ENCODE measurements around the gene ZNF639. TPM values are rescaled to one million over a fixed set of nuclear protein-coding genes. Genes with fewer than 3 reads are reported as not detected.

Gene ZNF639
- polyA plus RNA-seq, 1 donor (not counting 4 experiments of a cell fraction or from before 2014, with no cell fraction given): 15.8 TPM

- Histone ChIP-seq H3K27ac (ENCODE audit: control insufficient read depth, insufficient read depth, low read length) (no peak overlapping the region), H3K9ac (ENCODE audit: control insufficient read depth, extremely low read depth, insufficient read depth, low read length) (no peak overlapping the region), H3K36me3 (ENCODE audit: control insufficient read depth in 2 of 2, extremely low read depth in 1 of 2, insufficient read depth in 2 of 2, low read length in 2 of 2) (peaks cover 14 to 34% of the 10 kb centered on the region in 2 experiments), H3K9me1 (ENCODE audit: control insufficient read depth, extremely low read depth, insufficient read depth, low read length) (no peaks in the 10 kb centered on the region), H3K27me3 (ENCODE audit: control insufficient read depth, extremely low read depth, insufficient read depth, low read length) (no peaks in the 10 kb centered on the region), H2AFZ (ENCODE audit: control insufficient read depth, low read length) (no peak overlapping the region), H3K4me1 (ENCODE audit: control insufficient read depth, extremely low read depth, insufficient read depth, low read length) (no peaks in the 10 kb centered on the region), H3K4me2 (ENCODE audit: control insufficient read depth, extremely low read depth, insufficient read depth, low read depth, low read length) (no peak overlapping the region), H3K4me3 (ENCODE audit: control insufficient read depth in 2 of 3, extremely low read depth in 1 of 3, insufficient read depth in 2 of 3, low read depth in 1 of 3, low read length in 3 of 3) (no peak overlapping the region), H3K9me3 (ENCODE audit: control insufficient read depth, low read depth, low read length) (no peaks in the 10 kb centered on the region), H4K20me1 (ENCODE audit: control insufficient read depth, extremely low read depth, insufficient read depth, low read length) (no peaks in the 10 kb centered on the region), H3K79me2 (ENCODE audit: control insufficient read depth, insufficient read depth, low read length) (peaks cover 9% of the 10 kb centered on the region)
- DNase-seq (ENCODE audit: low read depth, low spot score): no peak
- TF ChIP-seq CTCF (optimal IDR thresholded peaks at IDR 0.05 in 1 of 3, IDR thresholded peaks at IDR 0.05 in 1 of 3, conservative IDR thresholded peaks at IDR 0.05 in 1 of 3; ENCODE audit: extremely low read depth in 1 of 3, insufficient read depth in 2 of 3, low read length in 3 of 3): no peak
- dilution Hi-C loops (cut with MboI; ENCODE audit: extremely low pct_ligation_motif_present, low sequenced_read_pairs): no loop called here
- no peak for FAIRE-seq
These were observed 10.3 kb downstream of the ZNF639 start for GRCh38 chr3:179333084-179333483.

GRCh38 chr3:179336345-179336929 is 13.6 kb downstream of the ZNF639 start:
- Histone ChIP-seq H3K4me3 (ENCODE audit: control insufficient read depth in 2 of 3, extremely low read depth in 1 of 3, insufficient read depth in 2 of 3, low read depth in 1 of 3, low read length in 3 of 3) (no peak overlapping the region), H3K27me3 (ENCODE audit: control insufficient read depth, extremely low read depth, insufficient read depth, low read length) (no peaks in the 10 kb centered on the region), H3K79me2 (ENCODE audit: control insufficient read depth, insufficient read depth, low read length) (peaks cover 5% of the 10 kb centered on the region), H2AFZ (ENCODE audit: control insufficient read depth, low read length) (no peak overlapping the region), H3K9me1 (ENCODE audit: control insufficient read depth, extremely low read depth, insufficient read depth, low read length) (no peaks in the 10 kb centered on the region), H3K4me1 (ENCODE audit: control insufficient read depth, extremely low read depth, insufficient read depth, low read length) (no peaks in the 10 kb centered on the region), H3K36me3 (ENCODE audit: control insufficient read depth in 2 of 2, extremely low read depth in 1 of 2, insufficient read depth in 2 of 2, low read length in 2 of 2) (peaks cover 7 to 21% of the 10 kb centered on the region in 2 experiments), H3K9ac (ENCODE audit: control insufficient read depth, extremely low read depth, insufficient read depth, low read length) (no peak overlapping the region), H3K9me3 (ENCODE audit: control insufficient read depth, low read depth, low read length) (no peaks in the 10 kb centered on the region), H3K4me2 (ENCODE audit: control insufficient read depth, extremely low read depth, insufficient read depth, low read depth, low read length) (no peak overlapping the region), H3K27ac (ENCODE audit: control insufficient read depth, insufficient read depth, low read length) (no peak overlapping the region), H4K20me1 (ENCODE audit: control insufficient read depth, extremely low read depth, insufficient read depth, low read length) (no peaks in the 10 kb centered on the region)
- TF ChIP-seq EZH2 (IDR thresholded peaks at IDR 0.05; ENCODE audit: low read length) (no peak), CTCF (optimal IDR thresholded peaks at IDR 0.05 in 1 of 3, IDR thresholded peaks at IDR 0.05 in 1 of 3, conservative IDR thresholded peaks at IDR 0.05 in 1 of 3; ENCODE audit: extremely low read depth in 1 of 3, insufficient read depth in 2 of 3, low read length in 3 of 3) (no peak)
- dilution Hi-C loops (cut with MboI; ENCODE audit: extremely low pct_ligation_motif_present, low sequenced_read_pairs): no loop called here
- DNase-seq (ENCODE audit: low read depth, low spot score) (no peak), FAIRE-seq (no peak)
